Smooth muscle cell (in vitro differentiated cells): Measurements from ENCODE around the gene F2R. TPM values are rescaled to one million over a fixed set of nuclear protein-coding genes. Genes with fewer than 3 reads are reported as not detected.

Source experiments
- DNase-seq: peaks from one replicate; lab custom pipeline; 2025; ENCODE audit not compliant: unreplicated experiment; lab: John Stamatoyannopoulos, UW
- H2AFZ ChIP-seq: fragments of 200-600 bp; sonication (generic); 2 replicates; pipeline ENCODE4 v1.6.0; 2016; ENCODE audit warnings: antibody characterized with exemption, low read depth, mild to moderate bottlenecking
- H3F3A ChIP-seq: fragments of 200-600 bp; sonication (generic); 2 replicates; pipeline ENCODE4 v1.6.0; 2017; ENCODE audit warnings: antibody characterized with exemption, low read depth
- H3K27ac ChIP-seq: fragments of 200-600 bp; sonication (generic); 2 replicates; pipeline ENCODE4 v1.5.1; 2016; ENCODE audit warnings: low read depth, mild to moderate bottlenecking
- H3K27me3 ChIP-seq: fragments of 200-600 bp; sonication (generic); 2 replicates; pipeline ENCODE4 v1.6.1; 2016; ENCODE audit warnings: low read depth, mild to moderate bottlenecking
- H3K36me3 ChIP-seq: fragments of 200-600 bp; sonication (generic); 2 replicates; pipeline ENCODE4 v1.5.1; 2016; ENCODE audit warnings: low read depth
- H3K4me1 ChIP-seq: fragments of 200-600 bp; sonication (generic); 2 replicates; pipeline ENCODE4 v1.5.1; 2016; ENCODE audit warnings: low read depth
- H3K4me2 ChIP-seq: fragments of 200-600 bp; sonication (generic); 2 replicates; pipeline ENCODE4 v1.6.0; 2016; ENCODE audit warnings: mild to moderate bottlenecking
- H3K4me3 ChIP-seq: fragments of 200-600 bp; sonication (generic); 2 replicates; pipeline ENCODE4 v1.5.1; 2016; ENCODE audit warnings: mild to moderate bottlenecking
- H3K79me2 ChIP-seq: fragments of 200-600 bp; sonication (generic); 2 replicates; pipeline ENCODE4 v1.6.0; 2016; ENCODE audit warnings: low read depth, mild to moderate bottlenecking
- H3K9ac ChIP-seq: fragments of 200-600 bp; sonication (generic); 2 replicates; pipeline ENCODE4 v1.6.0; 2016; ENCODE audit warnings: low read depth
- H3K9me3 ChIP-seq: fragments of 200-600 bp; sonication (generic); replicated peaks from 2 replicates; pipeline ENCODE4 v1.5.1; 2016; ENCODE audit warnings: low read depth
- H4K20me1 ChIP-seq: fragments of 200-600 bp; sonication (generic); 2 replicates; pipeline ENCODE4 v1.6.0; 2016; ENCODE audit warnings: low read depth
- WGBS: methylation state at CpG from one replicate; pipeline ENCODE4 v1.1.7; 2016; ENCODE audit warnings: low lambda C conversion rate; 5-methylcytosine and 5-hydroxymethylcytosine counted together
- polyA plus RNA-seq: library from polyadenylated mRNA; unstranded; fragments of >200 nt; fragmentation: Nextera tagmentation; extraction: Ambion mirVana; gene quantifications from 2 replicates; pipeline ENCODE4 v1.2.1, GENCODE V29; 2016
- total RNA-seq: library from RNA; depleted of rRNA; stranded (reverse); fragments of >200 nt; gene quantifications from 2 replicates; pipeline ENCODE4 v1.2.3, GENCODE V29; 2014
- TF ChIP-seq, protein P1 (sequence below): fragments of 200-600 bp; sonication (generic); IDR thresholded peaks from 2 replicates; pipeline ENCODE4 v1.5.1; 2017; ENCODE audit warnings: borderline replicate concordance, mild to moderate bottlenecking, antibody characterized with exemption; ENCODE audit not compliant: insufficient read depth, poor library complexity, severe bottlenecking

Gene F2R
- total and polyA plus RNA-seq, 2 experiments from 2014 or later, result 103 to 135 TPM

DNA sequence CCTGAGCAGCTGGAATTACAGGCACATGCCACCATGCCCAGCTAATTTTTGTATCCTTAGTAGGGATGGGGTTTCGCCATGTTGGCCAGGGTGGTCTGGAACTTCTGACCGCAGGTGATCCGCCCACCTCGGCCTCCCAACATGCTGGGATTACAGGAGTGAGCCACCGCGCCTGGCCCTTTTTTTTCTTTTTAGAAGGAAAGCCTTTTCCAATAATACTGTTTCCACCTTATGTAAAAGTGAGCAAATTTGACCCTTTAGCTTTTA, 23.7 kb upstream of the F2R start:
- H3K79me2 ChIP-seq, result no peaks in the 10 kb centered on the region
- no peaks in the 10 kb centered on the region for H3K27me3 ChIP-seq
- no peak overlapping the region for H2AFZ ChIP-seq
- H3F3A ChIP-seq, result peaks cover 19% of the 10 kb centered on the region
- no peak overlapping the region for H3K4me3 ChIP-seq
- H3K9ac ChIP-seq, result no peak overlapping the region
- peak overlapping the region; percentile 83 for H3K27ac ChIP-seq
- no peaks in the 10 kb centered on the region for H4K20me1 ChIP-seq
- H3K9me3 ChIP-seq, result no peaks in the 10 kb centered on the region
- peak overlapping the region; percentile 29 for H3K4me2 ChIP-seq
- no peaks in the 10 kb centered on the region for H3K36me3 ChIP-seq
- WGBS, result 96% methylated on average over 6 of the region's 6 CpGs
- TF ChIP-seq, protein P1, sequence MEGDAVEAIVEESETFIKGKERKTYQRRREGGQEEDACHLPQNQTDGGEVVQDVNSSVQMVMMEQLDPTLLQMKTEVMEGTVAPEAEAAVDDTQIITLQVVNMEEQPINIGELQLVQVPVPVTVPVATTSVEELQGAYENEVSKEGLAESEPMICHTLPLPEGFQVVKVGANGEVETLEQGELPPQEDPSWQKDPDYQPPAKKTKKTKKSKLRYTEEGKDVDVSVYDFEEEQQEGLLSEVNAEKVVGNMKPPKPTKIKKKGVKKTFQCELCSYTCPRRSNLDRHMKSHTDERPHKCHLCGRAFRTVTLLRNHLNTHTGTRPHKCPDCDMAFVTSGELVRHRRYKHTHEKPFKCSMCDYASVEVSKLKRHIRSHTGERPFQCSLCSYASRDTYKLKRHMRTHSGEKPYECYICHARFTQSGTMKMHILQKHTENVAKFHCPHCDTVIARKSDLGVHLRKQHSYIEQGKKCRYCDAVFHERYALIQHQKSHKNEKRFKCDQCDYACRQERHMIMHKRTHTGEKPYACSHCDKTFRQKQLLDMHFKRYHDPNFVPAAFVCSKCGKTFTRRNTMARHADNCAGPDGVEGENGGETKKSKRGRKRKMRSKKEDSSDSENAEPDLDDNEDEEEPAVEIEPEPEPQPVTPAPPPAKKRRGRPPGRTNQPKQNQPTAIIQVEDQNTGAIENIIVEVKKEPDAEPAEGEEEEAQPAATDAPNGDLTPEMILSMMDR, result no peak
- H3K4me1 ChIP-seq, result peaks cover 24% of the 10 kb centered on the region
- DNase-seq, result no peak

DNA sequence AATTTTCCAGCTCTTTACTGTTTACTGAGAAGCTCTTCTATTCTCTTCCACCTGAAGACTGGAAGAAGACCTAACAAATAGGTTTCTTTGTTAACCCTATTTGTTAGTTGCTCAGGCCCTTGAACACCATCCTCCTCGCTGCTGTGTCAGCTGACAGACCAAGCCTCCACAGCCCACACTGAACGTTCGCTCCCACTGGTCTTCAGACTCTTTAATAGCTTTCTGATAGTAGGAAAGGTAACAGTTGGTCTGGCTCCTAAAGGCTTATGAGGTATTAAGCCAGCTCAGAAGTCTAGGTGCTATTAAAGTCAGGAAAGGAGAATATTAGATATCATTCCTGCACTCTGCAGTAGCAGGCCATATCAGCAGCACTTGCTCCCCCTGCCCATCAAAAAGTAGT, 23.3 kb upstream of the F2R start:
- Histone ChIP-seq H3K27me3 (no peaks in the 10 kb centered on the region), H3K36me3 (no peaks in the 10 kb centered on the region), H4K20me1 (no peaks in the 10 kb centered on the region), H2AFZ (no peak overlapping the region), H3K9ac (no peak overlapping the region), H3K4me1 (peaks cover 24% of the 10 kb centered on the region), H3K4me3 (no peak overlapping the region), H3K79me2 (no peaks in the 10 kb centered on the region), H3F3A (peaks cover 19% of the 10 kb centered on the region), H3K9me3 (no peaks in the 10 kb centered on the region), H3K27ac (no peak overlapping the region), H3K4me2 (no peak overlapping the region)
- 85% methylated on average over 3 of the region's 3 CpGs for WGBS
- TF ChIP-seq, protein P1, result no peak
- DNase-seq, result no peak

DNA sequence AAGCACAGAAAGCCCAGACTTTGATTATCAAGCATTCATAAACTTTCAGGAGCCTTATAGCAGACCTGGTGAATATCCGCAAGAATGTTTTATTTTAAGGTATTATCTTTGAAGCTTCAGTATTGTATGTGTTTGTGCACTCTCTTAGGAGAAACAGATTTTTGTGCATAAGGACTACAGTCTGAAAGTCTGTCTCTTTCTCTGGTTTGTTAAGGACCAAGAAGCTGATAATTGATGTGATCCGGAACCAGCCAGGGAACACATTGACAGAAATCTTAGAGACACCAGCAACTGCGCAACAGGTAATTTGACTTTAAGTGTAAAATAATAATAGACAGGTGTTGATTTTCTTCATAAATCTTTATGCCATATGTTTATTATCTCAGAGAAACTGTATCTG, 22.8 kb upstream of the F2R start:
- 93% methylated on average over 3 of the region's 3 CpGs for WGBS
- H3K4me1 ChIP-seq, result peaks cover 24% of the 10 kb centered on the region

DNA sequence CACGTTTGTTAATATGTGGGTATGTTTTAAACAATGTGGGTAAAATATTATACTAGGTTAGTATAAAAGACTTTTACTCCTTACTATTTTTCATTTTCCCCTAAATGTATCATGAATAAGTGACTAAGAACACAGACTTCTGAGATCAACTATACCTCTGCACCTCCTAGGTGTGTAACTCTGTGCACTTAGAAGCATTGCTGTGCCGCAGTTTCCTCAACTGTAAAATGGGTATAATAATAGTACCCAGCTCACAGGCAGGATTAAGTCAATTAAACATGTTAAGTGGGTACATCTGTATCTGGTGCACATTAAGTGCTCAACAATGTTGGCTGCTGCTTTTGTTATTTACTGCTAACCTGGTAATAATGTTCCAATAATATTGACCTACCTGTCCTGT, 21.6 kb upstream of the F2R start:
- Histone ChIP-seq H3K9me3 (no peaks in the 10 kb centered on the region), H3K27me3 (no peaks in the 10 kb centered on the region), H2AFZ (no peak overlapping the region), H3K27ac (no peak overlapping the region), H3F3A (peaks cover 15% of the 10 kb centered on the region), H3K4me3 (no peak overlapping the region), H3K79me2 (no peaks in the 10 kb centered on the region), H3K4me1 (peaks cover 17% of the 10 kb centered on the region), H4K20me1 (no peaks in the 10 kb centered on the region), H3K36me3 (no peaks in the 10 kb centered on the region), H3K9ac (no peak overlapping the region), H3K4me2 (no peak overlapping the region)
- DNase-seq, result no peak
- TF ChIP-seq, protein P1, result no peak
- WGBS, result 75% methylated on average over 2 of the region's 2 CpGs

More for the DNA sequence above, 22.8 kb upstream of the F2R start:
- no peaks in the 10 kb centered on the region for H4K20me1 ChIP-seq
- no peak overlapping the region for H3K27ac ChIP-seq
- no peak overlapping the region for H2AFZ ChIP-seq
- no peak for DNase-seq
- H3K4me3 ChIP-seq, result no peak overlapping the region
- H3K79me2 ChIP-seq, result no peaks in the 10 kb centered on the region
- no peaks in the 10 kb centered on the region for H3K27me3 ChIP-seq
- no peak overlapping the region for H3K4me2 ChIP-seq
- TF ChIP-seq, protein P1, result no peak
- no peaks in the 10 kb centered on the region for H3K9me3 ChIP-seq
- H3F3A ChIP-seq, result peaks cover 19% of the 10 kb centered on the region
- H3K36me3 ChIP-seq, result no peaks in the 10 kb centered on the region
- H3K9ac ChIP-seq, result no peak overlapping the region
